HG02852 (cell line): Measurements from ENCODE around the gene CDH1.
"Not testable (repeated sequence)": the region's sequence is repeated elsewhere in the genome, so short reads cannot be mapped to it uniquely, and the experiment has no call there.

ENCODE experiments used
- ATAC-seq: cut with Tn5 transposase; IDR thresholded peaks from one replicate; pipeline ENCODE4 v1.9.1; 2021; ENCODE audit warnings: mild to moderate bottlenecking, moderate library complexity; ENCODE audit not compliant: unreplicated experiment

The CDH1 gene

DNA sequence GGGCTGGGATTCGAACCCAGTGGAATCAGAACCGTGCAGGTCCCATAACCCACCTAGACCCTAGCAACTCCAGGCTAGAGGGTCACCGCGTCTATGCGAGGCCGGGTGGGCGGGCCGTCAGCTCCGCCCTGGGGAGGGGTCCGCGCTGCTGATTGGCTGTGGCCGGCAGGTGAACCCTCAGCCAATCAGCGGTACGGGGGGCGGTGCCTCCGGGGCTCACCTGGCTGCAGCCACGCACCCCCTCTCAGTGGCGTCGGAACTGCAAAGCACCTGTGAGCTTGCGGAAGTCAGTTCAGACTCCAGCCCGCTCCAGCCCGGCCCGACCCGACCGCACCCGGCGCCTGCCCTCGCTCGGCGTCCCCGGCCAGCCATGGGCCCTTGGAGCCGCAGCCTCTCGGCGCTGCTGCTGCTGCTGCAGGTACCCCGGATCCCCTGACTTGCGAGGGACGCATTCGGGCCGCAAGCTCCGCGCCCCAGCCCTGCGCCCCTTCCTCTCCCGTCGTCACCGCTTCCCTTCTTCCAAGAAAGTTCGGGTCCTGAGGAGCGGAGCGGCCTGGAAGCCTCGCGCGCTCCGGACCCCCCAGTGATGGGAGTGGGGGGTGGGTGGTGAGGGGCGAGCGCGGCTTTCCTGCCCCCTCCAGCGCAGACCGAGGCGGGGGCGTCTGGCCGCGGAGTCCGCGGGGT, at the start of gene CDH1:
CDH1 (plus strand) TSS at position 247 of the 684 bp plus-strand sequence; CDS start at position 371, 124 bp downstream.
- ATAC-seq = no peak

- no peak for ATAC-seq
Measured at GRCh38 chr16:68689921-68690320, 47.2 kb upstream of the CDH1 start.

DNA sequence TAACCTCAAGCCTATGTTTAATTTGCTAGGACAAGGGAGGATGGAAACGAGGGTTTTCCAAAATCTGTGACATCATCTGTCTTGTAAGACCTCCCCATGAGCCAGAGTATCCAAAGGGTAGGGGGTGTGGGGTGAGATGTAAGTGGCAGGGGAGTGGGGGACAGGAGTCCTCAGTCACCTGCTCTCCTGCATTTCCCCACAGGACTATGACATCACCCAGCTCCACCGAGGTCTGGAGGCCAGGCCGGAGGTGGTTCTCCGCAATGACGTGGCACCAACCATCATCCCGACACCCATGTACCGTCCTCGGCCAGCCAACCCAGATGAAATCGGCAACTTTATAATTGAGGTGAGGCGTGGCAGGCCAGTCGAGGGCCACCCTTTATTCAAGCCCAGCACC, 41.5 kb upstream of the CDH1 start:
- no peak for ATAC-seq

DNA sequence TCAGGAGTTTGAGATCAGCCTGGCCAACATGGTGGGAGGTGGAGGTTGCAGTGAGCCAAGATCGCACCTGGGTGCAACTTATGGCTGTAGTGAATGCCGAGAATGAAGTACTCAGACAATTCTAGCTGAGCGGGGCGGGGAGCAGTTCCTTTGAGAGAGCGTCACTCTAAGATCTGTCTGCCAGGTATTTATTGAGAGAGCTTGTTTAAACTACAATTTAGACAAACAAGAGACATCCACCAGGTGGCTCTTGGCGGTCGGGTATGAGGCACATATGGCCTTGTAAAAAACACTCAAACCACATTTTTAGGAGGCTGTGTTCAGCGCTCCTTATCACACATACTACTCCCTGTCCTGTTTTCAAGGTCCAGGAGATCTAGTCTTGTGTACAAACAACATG, 40.6 kb upstream of the CDH1 start:
- no peak for ATAC-seq

DNA sequence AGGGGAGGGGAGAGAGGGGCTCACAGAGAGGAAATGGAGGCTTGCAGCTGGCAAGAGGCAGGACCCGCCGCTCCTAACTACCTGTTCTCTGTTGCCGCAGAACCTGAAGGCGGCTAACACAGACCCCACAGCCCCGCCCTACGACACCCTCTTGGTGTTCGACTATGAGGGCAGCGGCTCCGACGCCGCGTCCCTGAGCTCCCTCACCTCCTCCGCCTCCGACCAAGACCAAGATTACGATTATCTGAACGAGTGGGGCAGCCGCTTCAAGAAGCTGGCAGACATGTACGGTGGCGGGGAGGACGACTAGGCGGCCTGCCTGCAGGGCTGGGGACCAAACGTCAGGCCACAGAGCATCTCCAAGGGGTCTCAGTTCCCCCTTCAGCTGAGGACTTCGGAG, 39.0 kb upstream of the CDH1 start:
- ATAC-seq = no peak

DNA sequence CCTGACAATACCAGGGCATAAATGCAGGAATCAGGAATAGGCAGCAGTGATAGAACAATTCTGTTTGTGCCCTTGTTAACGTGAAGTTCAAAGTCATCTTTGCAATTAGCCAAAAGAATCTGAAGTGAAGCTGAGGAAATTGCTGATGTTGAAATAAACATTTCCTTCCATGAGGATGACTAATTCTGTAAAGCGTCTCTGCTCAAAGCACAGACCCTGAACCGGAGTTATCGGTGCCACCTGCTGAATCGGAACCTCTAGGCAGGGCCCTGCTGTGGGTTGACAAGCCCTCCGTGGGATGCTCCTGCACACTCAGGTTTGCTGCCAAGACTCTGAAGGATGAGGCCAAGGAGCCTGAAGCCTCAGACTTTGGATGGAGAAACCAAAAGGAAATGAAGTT, 37.0 kb upstream of the CDH1 start:
- no peak for ATAC-seq

GRCh38 chr16:68700831-68701230, 36.3 kb upstream of the CDH1 start:
- ATAC-seq = no peak

- ATAC-seq = no peak
Measured at GRCh38 chr16:68704232-68704867, 32.7 kb upstream of the CDH1 start.

GRCh38 chr16:68707340-68708152, 29.5 kb upstream of the CDH1 start:
- no peak for ATAC-seq

- no peak for ATAC-seq
Measured at GRCh38 chr16:68710211-68710610, 26.9 kb upstream of the CDH1 start.

- ATAC-seq = no peak
Measured at GRCh38 chr16:68711421-68712139, 25.5 kb upstream of the CDH1 start.

- ATAC-seq = no peak
Measured at GRCh38 chr16:68713361-68713760, 23.7 kb upstream of the CDH1 start.

- ATAC-seq = no peak
Measured at GRCh38 chr16:68715471-68715870, 21.6 kb upstream of the CDH1 start.

DNA sequence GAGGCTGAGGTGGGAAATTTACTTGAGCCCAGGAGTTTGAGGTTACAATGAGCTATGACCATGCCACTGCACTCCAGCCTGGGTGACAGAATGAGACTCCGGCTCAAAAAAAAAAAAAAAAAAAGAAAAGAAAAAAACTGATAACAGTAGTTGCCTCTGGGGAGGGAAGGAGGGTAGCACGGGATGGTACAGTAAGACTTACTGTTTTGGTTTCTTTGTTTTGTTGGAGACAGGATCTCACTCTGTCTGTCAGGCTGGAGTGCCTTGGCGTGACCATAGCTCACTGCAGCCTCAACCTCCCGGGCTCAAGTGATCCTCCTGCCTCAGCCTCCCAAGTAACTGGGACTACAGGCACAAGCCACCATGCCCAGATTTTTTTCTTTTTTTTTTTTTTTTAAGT, 20.6 kb upstream of the CDH1 start:
- ATAC-seq = not testable (repeated sequence)

GRCh38 chr16:68717684-68718083, 19.4 kb upstream of the CDH1 start:
- no peak for ATAC-seq

DNA sequence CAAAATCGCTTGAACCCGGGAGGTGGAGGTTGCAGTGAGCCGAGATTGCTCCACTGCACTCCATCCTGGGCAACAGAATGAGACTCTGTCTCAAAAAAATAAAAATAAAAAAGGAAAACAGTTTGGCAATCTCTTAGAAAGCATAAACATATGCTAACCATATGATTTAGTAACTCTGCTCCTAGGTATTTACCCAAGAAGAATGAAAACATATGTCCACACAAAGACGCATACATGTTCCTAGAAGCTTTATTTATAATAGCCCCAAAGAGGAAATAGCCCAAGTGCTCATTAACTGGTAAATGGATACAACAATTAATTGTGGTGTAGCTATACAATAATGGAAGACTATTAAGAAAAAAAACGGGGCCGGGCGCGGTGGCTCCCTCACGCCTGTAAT, 18.5 kb upstream of the CDH1 start:
- no peak for ATAC-seq

DNA sequence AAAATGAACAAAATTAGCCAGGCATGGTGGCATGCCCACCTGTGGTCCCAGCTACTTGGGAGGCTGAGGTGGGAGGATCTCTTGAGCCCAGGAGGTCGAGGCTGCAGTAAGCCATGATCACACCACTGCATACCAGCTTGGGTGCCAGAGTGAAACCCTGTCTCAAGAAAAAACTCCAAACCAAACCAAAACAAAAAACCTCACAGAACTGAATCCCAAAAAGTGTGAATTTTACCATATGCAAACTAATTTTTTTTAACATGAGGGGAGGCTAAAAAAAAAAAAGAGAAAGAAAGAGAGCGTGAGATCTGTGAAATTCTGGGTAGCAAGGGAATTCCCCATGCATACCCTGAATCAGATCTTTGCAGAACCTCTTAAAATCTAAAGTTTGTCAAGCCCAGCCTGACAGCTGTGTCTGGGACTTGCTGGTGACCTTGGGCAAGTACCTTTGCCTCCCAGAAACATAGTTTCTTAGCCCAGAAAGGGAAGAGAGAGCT, 17.1 kb upstream of the CDH1 start:
- ATAC-seq = peak; percentile 77

DNA sequence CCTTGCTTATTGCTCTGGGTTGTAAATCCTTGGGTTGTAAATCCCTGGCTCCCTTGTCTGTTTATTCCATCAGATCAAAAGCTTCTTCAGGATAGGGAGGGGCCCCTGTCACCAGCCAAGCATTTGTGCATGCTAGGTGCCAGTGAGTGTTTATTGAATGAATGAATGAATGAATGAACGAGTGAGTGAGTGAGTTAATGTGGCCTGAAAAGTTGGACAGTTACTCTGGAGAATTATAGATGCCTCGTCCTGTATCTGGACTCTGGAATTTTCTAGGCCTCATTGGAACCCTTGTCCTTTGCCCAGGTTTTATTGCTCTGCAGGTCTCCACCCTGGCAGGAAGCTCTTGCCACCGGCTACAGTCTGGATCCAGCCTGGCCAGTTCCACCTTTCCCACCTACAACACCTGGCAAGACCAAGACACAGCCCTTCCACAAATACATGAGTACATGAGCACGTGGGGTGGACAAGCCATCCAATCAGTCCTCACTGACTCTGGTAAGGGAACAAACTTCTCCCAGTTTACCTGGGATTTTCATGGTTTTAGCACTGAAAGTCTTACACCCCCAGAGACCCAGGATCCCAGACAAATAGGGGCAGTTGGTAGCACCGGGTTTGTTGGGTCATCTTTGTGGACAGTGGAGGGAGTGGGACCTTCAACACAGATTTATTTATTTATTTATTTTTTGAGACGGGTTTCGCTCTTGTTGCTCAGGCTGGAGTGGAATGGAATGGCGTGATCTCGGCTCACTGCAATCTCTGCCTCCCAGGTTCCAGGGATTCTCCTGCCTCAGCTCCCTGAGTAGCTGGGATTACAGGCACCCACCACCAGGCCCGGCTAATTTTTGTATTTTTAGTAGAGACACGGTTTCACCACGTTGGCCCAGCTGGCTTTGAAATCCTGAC, 14.7 kb upstream of the CDH1 start:
- no peak for ATAC-seq

- ATAC-seq = no peak
Measured at GRCh38 chr16:68724797-68725196, 12.3 kb upstream of the CDH1 start.

DNA sequence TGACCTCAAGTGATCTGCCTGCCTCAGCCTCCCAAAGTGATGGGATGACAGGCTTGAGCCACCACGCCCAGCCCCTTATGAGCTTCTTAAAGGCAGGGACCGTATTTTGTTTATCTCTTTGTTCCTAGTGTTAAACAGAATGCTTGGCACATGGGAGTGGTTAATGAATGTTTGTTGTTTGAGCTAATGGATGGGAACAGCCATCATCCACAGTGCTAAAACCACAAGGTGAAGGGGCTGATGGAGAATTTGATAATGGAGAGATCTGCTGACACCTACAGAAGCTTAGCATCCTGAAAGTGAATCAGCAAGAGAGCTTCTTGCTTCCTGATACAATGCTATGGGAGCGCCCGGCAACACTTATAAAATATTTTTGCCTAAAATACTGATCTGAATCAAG, 8.6 kb upstream of the CDH1 start:
- no peak for ATAC-seq
